MCF 10A (cell line): ENCODE data around the gene ARHGEF10L. TPM values are rescaled to one million over a fixed set of nuclear protein-coding genes. Genes with fewer than 3 reads are reported as not detected.

Experiments
- BruUV-seq: library from RNA; stranded (reverse); fragments of 400-500 nt; replicated peaks from 2 replicates; lab custom pipeline; 2021; lab: Mats Ljungman, UMichigan
- CTCF ChIA-PET: fragments of 300-600 bp; sonication (Branson Sonifier 250); formaldehyde crosslinking; extraction: SDS; loops from one replicate; lab custom pipeline; 2021; ENCODE audit warnings: antibody characterized with exemption, inconsistent platforms; lab: Yijun Ruan, JAX
- POLR2A ChIA-PET: fragments of 300-600, 350-650 bp; sonication (Branson Sonifier 250); formaldehyde crosslinking; extraction: SDS; loops from one replicate; lab custom pipeline; 2020; ENCODE audit warnings: antibody characterized with exemption, inconsistent platforms; lab: Yijun Ruan, JAX
- DNase-seq: peaks from one replicate; pipeline ENCODE4 v3.0.0-alpha.2; 2018; ENCODE audit not compliant: unreplicated experiment
- H3K27ac Mint-ChIP-seq: one replicate; pipeline ENCODE4 v1.8.0; 2022; ENCODE audit warnings: mild to moderate bottlenecking, low read depth, mixed read lengths; ENCODE audit not compliant: unreplicated experiment
- H3K27me3 Mint-ChIP-seq: one replicate; pipeline ENCODE4 v1.8.0; 2022; ENCODE audit warnings: mixed read lengths; ENCODE audit not compliant: insufficient read depth, unreplicated experiment
- H3K36me3 Mint-ChIP-seq: one replicate; pipeline ENCODE4 v1.8.0; 2022; ENCODE audit warnings: mild to moderate bottlenecking, moderate library complexity, mixed read lengths; ENCODE audit not compliant: insufficient read depth, unreplicated experiment
- H3K4me1 Mint-ChIP-seq: one replicate; pipeline ENCODE4 v1.8.0; 2022; ENCODE audit warnings: mixed read lengths; ENCODE audit not compliant: insufficient read depth, unreplicated experiment
- H3K4me3 Mint-ChIP-seq: one replicate; pipeline ENCODE4 v1.8.0; 2022; ENCODE audit warnings: mild to moderate bottlenecking, moderate library complexity, mixed read lengths; ENCODE audit not compliant: unreplicated experiment
- H3K9me3 Mint-ChIP-seq: one replicate; pipeline ENCODE4 v1.8.0; 2022; ENCODE audit warnings: mixed read lengths; ENCODE audit not compliant: unreplicated experiment
- intact Hi-C: fragments of 100-400 bp; cut with micrococcal nuclease; formaldehyde crosslinking; loops from 2 replicates; pipeline ENCODE4 v1.14.1; 2022
- total RNA-seq: library from RNA; stranded (reverse); gene quantifications from 2 replicates; pipeline ENCODE4 v1.2.3, GENCODE V29; 2022
- TF ChIP-seq, protein P1 (sequence below): fragments of 200-600 bp; IDR thresholded peaks from one replicate; pipeline ENCODE4 v1.8.0; 2022; ENCODE audit warnings: antibody characterized with exemption, mild to moderate bottlenecking; ENCODE audit not compliant: unreplicated experiment

ARHGEF10L gene
- total RNA-seq, 1 experiment from 2014 or later: 5.0 TPM

- POLR2A ChIA-PET: no interaction called here
- peak overlapping the region; percentile 87 for H3K27ac Mint-ChIP-seq
Observed at GRCh38 chr1:17617787-17618557, 78.5 kb downstream of the ARHGEF10L start.

DNA sequence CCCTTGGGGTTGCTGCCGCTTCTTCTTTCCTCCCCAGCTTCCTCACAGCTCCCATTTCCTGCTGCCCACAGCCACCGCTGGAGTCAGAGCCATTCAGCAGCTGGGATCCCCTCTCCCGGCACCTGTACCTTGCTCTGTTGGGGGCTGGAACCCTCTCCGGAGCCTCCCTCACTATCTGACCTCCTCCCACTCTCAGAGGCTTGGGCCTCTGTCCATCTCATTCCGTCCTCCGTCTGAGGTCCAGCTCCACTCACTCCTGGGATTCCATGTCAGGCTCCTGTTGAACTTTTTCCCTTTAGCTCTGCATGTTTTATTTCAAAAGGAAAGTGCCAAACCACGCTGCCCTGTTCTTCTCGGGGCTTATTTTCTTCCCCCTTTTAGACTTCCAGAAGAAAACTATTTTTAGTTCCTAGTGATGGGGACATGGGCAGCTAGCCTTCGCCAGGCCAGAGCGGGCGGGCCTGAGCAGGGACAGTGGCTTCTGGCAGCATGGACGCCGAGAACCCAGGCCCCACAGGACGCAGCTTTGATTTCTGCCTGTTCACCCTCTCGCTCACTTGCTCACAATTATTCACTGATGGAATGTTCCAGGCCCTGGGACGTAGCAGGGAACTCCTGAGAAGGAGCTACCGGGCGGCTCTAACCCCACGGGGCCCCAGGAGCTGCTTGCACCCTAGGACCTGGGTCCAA lies 79.2 kb downstream of the ARHGEF10L start:
- no peak overlapping the region for H3K4me3 Mint-ChIP-seq

More at GRCh38 chr1:17617787-17618557, 78.5 kb downstream of the ARHGEF10L start:
- H3K4me3 Mint-ChIP-seq: no peak overlapping the region
- peaks cover 16% of the 10 kb centered on the region for H3K4me1 Mint-ChIP-seq
- CTCF ChIA-PET: interaction anchor here (1.0 kb wide), 1 partner anchor 8 kb away, joined by 3 read pairs; no protein-coding TSS in a partner anchor
- H3K36me3 Mint-ChIP-seq: peaks cover 13% of the 10 kb centered on the region
- H3K27me3 Mint-ChIP-seq: no peaks in the 10 kb centered on the region
- no peak for DNase-seq
- intact Hi-C loops: no loop called here
- TF ChIP-seq, protein P1, sequence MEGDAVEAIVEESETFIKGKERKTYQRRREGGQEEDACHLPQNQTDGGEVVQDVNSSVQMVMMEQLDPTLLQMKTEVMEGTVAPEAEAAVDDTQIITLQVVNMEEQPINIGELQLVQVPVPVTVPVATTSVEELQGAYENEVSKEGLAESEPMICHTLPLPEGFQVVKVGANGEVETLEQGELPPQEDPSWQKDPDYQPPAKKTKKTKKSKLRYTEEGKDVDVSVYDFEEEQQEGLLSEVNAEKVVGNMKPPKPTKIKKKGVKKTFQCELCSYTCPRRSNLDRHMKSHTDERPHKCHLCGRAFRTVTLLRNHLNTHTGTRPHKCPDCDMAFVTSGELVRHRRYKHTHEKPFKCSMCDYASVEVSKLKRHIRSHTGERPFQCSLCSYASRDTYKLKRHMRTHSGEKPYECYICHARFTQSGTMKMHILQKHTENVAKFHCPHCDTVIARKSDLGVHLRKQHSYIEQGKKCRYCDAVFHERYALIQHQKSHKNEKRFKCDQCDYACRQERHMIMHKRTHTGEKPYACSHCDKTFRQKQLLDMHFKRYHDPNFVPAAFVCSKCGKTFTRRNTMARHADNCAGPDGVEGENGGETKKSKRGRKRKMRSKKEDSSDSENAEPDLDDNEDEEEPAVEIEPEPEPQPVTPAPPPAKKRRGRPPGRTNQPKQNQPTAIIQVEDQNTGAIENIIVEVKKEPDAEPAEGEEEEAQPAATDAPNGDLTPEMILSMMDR: no peak
- no TSS peak for BruUV-seq
- no peaks in the 10 kb centered on the region for H3K9me3 Mint-ChIP-seq

DNA sequence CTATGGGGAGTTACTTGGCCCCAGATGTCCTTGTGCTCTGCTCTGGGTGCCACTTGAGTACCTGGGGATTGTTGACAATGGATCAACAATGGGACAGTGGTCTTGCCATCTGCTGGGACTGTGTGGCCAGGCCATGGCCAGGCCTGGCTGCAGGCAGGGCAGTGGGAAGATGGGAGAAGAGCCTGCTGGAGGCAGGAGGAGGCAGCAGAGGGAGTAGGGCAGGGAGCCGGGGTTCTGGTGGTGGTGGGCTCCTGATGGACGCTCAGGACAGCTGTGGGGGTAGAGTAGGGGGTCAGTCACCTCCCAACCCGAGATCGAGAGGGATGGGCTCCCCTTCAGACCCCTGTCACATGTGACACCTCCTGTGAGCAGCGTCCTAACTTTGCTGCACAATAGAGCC lies 81.0 kb downstream of the ARHGEF10L start:
- Mint-ChIP-seq H3K4me1 (peaks cover 32% of the 10 kb centered on the region), H3K9me3 (no peaks in the 10 kb centered on the region), H3K27me3 (no peaks in the 10 kb centered on the region), H3K27ac (peak overlapping the region; percentile 14), H3K4me3 (no peak overlapping the region), H3K36me3 (peaks cover 13% of the 10 kb centered on the region)
- TF ChIP-seq, protein P1: no peak
- ChIA-PET CTCF (interaction anchor here (0.7 to 1.0 kb wide), 2 partner anchors 14 to 370 kb away, joined by 4 read pairs; no protein-coding TSS in a partner anchor), POLR2A (interaction anchor here (0.8 kb wide), 1 partner anchor 150 kb away, joined by 3 read pairs; no protein-coding TSS in a partner anchor)
- BruUV-seq: no TSS peak
- intact Hi-C loops: no loop called here
- no peak for DNase-seq

More for the DNA sequence above, 79.2 kb downstream of the ARHGEF10L start:
- Mint-ChIP-seq H3K9me3 (no peaks in the 10 kb centered on the region), H3K4me1 (peaks cover 16% of the 10 kb centered on the region), H3K27ac (peak overlapping the region; percentile 87), H3K27me3 (no peaks in the 10 kb centered on the region), H3K36me3 (peaks cover 13% of the 10 kb centered on the region)
- intact Hi-C loops: no loop called here
- CTCF ChIA-PET: interaction anchor here (0.5 to 1.0 kb wide), 3 partner anchors 9 to 140 kb away, joined by 3 read pairs; no protein-coding TSS in a partner anchor
- no peak for DNase-seq
- POLR2A ChIA-PET: interaction anchor here (0.6 kb wide), 1 partner anchor 22 kb away, joined by 3 read pairs; no protein-coding TSS in a partner anchor
- TF ChIP-seq, protein P1: no peak
- BruUV-seq: no TSS peak

DNA sequence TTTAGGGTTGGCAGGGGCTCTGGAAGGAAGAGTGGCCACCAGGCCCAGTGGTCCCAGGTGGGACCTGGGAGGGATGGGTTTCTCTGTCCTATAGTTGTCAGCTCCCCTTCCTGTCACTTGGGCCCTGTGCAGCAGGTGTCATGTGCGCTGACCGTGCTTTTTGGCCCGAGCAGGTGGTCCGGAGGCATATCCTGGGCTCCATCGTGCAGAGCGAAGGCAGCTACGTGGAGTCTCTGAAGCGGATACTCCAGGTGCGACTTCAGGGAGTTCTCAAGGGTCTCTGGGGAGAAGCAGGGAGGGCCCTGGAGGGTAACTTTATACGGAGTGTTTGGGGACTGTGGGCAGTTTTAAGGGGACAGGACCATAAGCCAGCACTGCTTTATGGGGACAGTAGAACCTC lies 82.2 kb downstream of the ARHGEF10L start:
- intact Hi-C loops: no loop called here
- CTCF ChIA-PET: interaction anchor here (1.5 kb wide), 1 partner anchor 15 kb away, joined by 6 read pairs; no protein-coding TSS in a partner anchor
- no TSS peak for BruUV-seq
- H3K27me3 Mint-ChIP-seq: no peaks in the 10 kb centered on the region
- DNase-seq: no peak
- no peak overlapping the region for H3K27ac Mint-ChIP-seq
- peaks cover 27% of the 10 kb centered on the region for H3K4me1 Mint-ChIP-seq
- peaks cover 13% of the 10 kb centered on the region for H3K36me3 Mint-ChIP-seq
- POLR2A ChIA-PET: no interaction called here
- no peak overlapping the region for H3K4me3 Mint-ChIP-seq
- H3K9me3 Mint-ChIP-seq: no peaks in the 10 kb centered on the region
- TF ChIP-seq, protein P1: no peak
